ENCODE results near the gene GLRA1. TPM values are rescaled to one million over a fixed set of nuclear protein-coding genes. Genes with fewer than 3 reads are reported as not detected.

The GLRA1 gene
- polyA plus RNA-seq, 1 experiment, result not detected

GRCh38 chr5:151961557-151961956 lies 36.9 kb upstream of the GLRA1 start:
- POLR2A ChIA-PET, result no interaction called here
- no peak overlapping the region for H3K4me3 ChIP-seq (ENCODE audit: low read depth, low read length)
- no peak for DNase-seq (ENCODE audit: low read depth, low spot score)
- H3K9me3 ChIP-seq (ENCODE audit: control insufficient read depth, insufficient read depth, low read length), result no peaks in the 10 kb centered on the region
- H3K27me3 ChIP-seq (ENCODE audit: control insufficient read depth, insufficient read depth, low read length), result no peaks in the 10 kb centered on the region
- no peak overlapping the region for H3K27ac ChIP-seq (ENCODE audit: low read depth, low read length)
- CTCF ChIA-PET, result no interaction called here
- TF ChIP-seq CTCF (IDR thresholded peaks at IDR 0.05; ENCODE audit: low read depth, low read length), result no peak

- DNase-seq (ENCODE audit: low read depth, low spot score), result no peak
- Histone ChIP-seq H3K27ac (ENCODE audit: low read depth, low read length) (no peak overlapping the region), H3K27me3 (ENCODE audit: control insufficient read depth, insufficient read depth, low read length) (no peaks in the 10 kb centered on the region), H3K4me3 (ENCODE audit: low read depth, low read length) (no peak overlapping the region), H3K9me3 (ENCODE audit: control insufficient read depth, insufficient read depth, low read length) (no peaks in the 10 kb centered on the region)
- ChIA-PET CTCF (no interaction called here), POLR2A (no interaction called here)
- no peak for TF ChIP-seq CTCF (IDR thresholded peaks at IDR 0.05; ENCODE audit: low read depth, low read length)
Measured at GRCh38 chr5:151958111-151958510, 33.5 kb upstream of the GLRA1 start.

GRCh38 chr5:151956725-151957124 lies 32.1 kb upstream of the GLRA1 start:
- Histone ChIP-seq H3K4me3 (ENCODE audit: low read depth, low read length) (no peak overlapping the region), H3K27ac (ENCODE audit: low read depth, low read length) (no peak overlapping the region), H3K9me3 (ENCODE audit: control insufficient read depth, insufficient read depth, low read length) (no peaks in the 10 kb centered on the region), H3K27me3 (ENCODE audit: control insufficient read depth, insufficient read depth, low read length) (no peaks in the 10 kb centered on the region)
- DNase-seq (ENCODE audit: low read depth, low spot score), result no peak
- POLR2A ChIA-PET, result no interaction called here
- CTCF ChIA-PET, result no interaction called here
- no peak for TF ChIP-seq CTCF (IDR thresholded peaks at IDR 0.05; ENCODE audit: low read depth, low read length)

- Histone ChIP-seq H3K9me3 (ENCODE audit: control insufficient read depth, insufficient read depth, low read length) (no peaks in the 10 kb centered on the region), H3K27me3 (ENCODE audit: control insufficient read depth, insufficient read depth, low read length) (no peaks in the 10 kb centered on the region), H3K4me3 (ENCODE audit: low read depth, low read length) (no peak overlapping the region), H3K27ac (ENCODE audit: low read depth, low read length) (no peak overlapping the region)
- no peak for TF ChIP-seq CTCF (IDR thresholded peaks at IDR 0.05; ENCODE audit: low read depth, low read length)
- ChIA-PET CTCF (no interaction called here), POLR2A (no interaction called here)
- no peak for DNase-seq (ENCODE audit: low read depth, low spot score)
Measured at GRCh38 chr5:151954255-151954654, 29.6 kb upstream of the GLRA1 start.

- H3K27me3 ChIP-seq (ENCODE audit: control insufficient read depth, insufficient read depth, low read length), result no peaks in the 10 kb centered on the region
Measured at GRCh38 chr5:151953833-151954232, 29.2 kb upstream of the GLRA1 start.

More at GRCh38 chr5:151953833-151954232, 29.2 kb upstream of the GLRA1 start:
- Histone ChIP-seq H3K9me3 (ENCODE audit: control insufficient read depth, insufficient read depth, low read length) (no peaks in the 10 kb centered on the region), H3K4me3 (ENCODE audit: low read depth, low read length) (no peak overlapping the region), H3K27ac (ENCODE audit: low read depth, low read length) (no peak overlapping the region)
- TF ChIP-seq CTCF (IDR thresholded peaks at IDR 0.05; ENCODE audit: low read depth, low read length), result no peak
- POLR2A ChIA-PET, result no interaction called here
- DNase-seq (ENCODE audit: low read depth, low spot score), result no peak
- CTCF ChIA-PET, result no interaction called here
